ENCODE results near the gene USP34.

The USP34 gene

GRCh38 chr2:61368687-61369665 lies 101.9 kb downstream of the USP34 start:
- no peak for DNase-seq

GRCh38 chr2:61367177-61367576 lies 103.7 kb downstream of the USP34 start:
- DNase-seq: no peak

GRCh38 chr2:61363580-61363979 lies 107.3 kb downstream of the USP34 start:
- DNase-seq: no peak

- DNase-seq: no peak
Observed at GRCh38 chr2:61362873-61363272, 108.0 kb downstream of the USP34 start.

GRCh38 chr2:61361068-61361467 lies 109.8 kb downstream of the USP34 start:
- DNase-seq: no peak

GRCh38 chr2:61359058-61359457 lies 111.8 kb downstream of the USP34 start:
- no peak for DNase-seq

- no peak for DNase-seq
Observed at GRCh38 chr2:61357681-61358080, 113.2 kb downstream of the USP34 start.

GRCh38 chr2:61356958-61357350 lies 113.9 kb downstream of the USP34 start:
- no peak for DNase-seq

GRCh38 chr2:61356261-61356957 lies 114.5 kb downstream of the USP34 start:
- DNase-seq: no peak

- DNase-seq: no peak
Observed at GRCh38 chr2:61354543-61355197, 116.2 kb downstream of the USP34 start.

- DNase-seq: no peak
Observed at GRCh38 chr2:61353909-61354308, 117.0 kb downstream of the USP34 start.

- no peak for DNase-seq
Observed at GRCh38 chr2:61350777-61351176, 120.1 kb downstream of the USP34 start.

GRCh38 chr2:61343141-61343540 lies 127.7 kb downstream of the USP34 start:
- DNase-seq: no peak

GRCh38 chr2:61340242-61340641 lies 130.6 kb downstream of the USP34 start:
- DNase-seq: no peak

- DNase-seq: no peak
Observed at GRCh38 chr2:61338447-61338846, 132.4 kb downstream of the USP34 start.

GRCh38 chr2:61335187-61335586 lies 135.7 kb downstream of the USP34 start:
- DNase-seq: no peak

- no peak for DNase-seq
Observed at GRCh38 chr2:61334466-61334865, 136.4 kb downstream of the USP34 start.

GRCh38 chr2:61328707-61329251 lies 142.1 kb downstream of the USP34 start:
- no peak for DNase-seq

GRCh38 chr2:61327173-61327572 lies 143.7 kb downstream of the USP34 start:
- DNase-seq: no peak

- DNase-seq: no peak
Observed at GRCh38 chr2:61326423-61326822, 144.5 kb downstream of the USP34 start.

GRCh38 chr2:61320181-61320580 lies 150.7 kb downstream of the USP34 start:
- DNase-seq: no peak

GRCh38 chr2:61318553-61318952 lies 152.3 kb downstream of the USP34 start:
- DNase-seq: no peak

- DNase-seq: no peak
Observed at GRCh38 chr2:61295981-61296380, 174.9 kb downstream of the USP34 start.
